Hematopoietic multipotent progenitor cell treated with erythropoietin and hydrocortisone succinate and interleukin-3 and kit ligand, for 6 days (in vitro differentiated cells): ENCODE measurements around the gene CIROP.
"Not testable (repeated sequence)": the region's sequence is repeated elsewhere in the genome, so short reads cannot be mapped to it uniquely, and the experiment has no call there.

Source experiments
- DNase-seq: peaks from one replicate; pipeline ENCODE4 v3.0.0-alpha.2; 2015

The CIROP gene

DNA sequence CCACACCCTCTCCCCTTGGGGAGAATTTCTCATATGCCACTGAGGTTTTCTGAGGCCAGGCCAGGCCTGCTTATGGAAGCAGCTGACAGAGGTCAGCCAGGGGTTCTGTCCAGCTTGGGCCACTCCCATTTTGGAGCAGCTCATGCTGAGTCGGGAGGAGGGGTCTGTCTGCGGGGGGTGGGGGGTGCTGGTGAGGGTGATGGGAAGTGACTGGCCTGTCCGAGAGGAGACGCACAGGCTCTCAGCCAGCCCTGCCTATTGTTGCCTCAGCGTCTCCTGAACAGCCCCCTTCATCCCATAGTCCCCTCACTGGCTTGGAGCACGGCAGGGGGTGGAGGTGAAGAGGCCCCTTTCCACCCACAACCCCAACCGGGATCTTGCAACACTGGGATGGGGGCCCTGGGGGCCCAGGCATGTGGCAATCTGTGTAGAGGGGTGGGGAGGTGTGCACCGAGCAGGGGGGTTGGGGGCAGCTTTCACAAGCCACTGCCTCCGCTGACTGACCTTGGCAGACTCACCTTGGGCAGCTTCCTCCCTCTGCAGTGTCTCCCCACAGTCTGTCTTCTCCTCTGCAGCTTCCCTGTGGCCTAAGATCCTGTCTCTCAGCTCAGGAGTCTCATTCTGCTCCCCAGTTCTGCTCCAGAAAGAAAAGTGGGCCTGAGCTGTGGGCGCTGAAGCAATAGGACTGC is 8.8 kb upstream of the CIROP start:
- peak; percentile 56 for DNase-seq

DNA sequence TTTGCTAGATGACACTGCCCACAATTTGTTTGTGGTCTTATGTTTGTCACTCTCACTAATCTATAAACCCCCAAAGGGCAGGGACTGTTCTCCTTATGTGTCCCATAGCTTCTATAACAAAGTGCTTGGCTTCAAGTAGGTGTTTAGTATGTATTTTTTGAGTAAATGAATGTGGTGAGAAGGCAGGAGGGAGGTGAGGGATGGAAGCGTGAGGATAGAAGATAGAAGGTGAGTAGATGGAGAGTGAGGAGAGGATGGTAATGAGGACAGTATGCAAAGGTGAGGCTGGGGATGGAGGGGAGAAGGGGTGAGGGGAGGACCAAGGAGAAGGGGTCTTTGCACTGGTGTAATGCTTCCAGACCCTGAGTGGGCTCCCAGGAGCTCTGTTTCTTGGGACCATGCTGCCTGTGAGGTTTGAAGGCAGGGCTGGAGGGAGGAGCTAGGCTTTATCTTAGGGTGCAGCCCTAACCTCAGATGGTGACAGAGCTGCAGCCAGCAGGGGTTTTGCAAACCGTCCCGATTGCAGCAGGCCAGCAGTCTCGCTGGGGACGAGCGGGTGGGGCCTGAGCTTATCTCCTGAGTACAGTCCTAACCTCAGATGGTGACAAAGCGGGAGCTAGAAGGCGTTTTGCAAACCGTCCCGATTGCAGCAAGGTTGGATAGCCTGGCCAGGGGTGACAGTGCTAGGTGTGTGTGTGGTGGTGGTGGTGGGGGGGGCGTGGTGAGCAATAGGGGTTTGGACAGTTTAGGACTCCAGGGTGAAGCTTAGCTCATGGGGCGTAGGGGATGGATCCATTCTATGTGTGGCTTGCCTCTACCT is 7.8 kb upstream of the CIROP start:
- peak; percentile 98 for DNase-seq

DNA sequence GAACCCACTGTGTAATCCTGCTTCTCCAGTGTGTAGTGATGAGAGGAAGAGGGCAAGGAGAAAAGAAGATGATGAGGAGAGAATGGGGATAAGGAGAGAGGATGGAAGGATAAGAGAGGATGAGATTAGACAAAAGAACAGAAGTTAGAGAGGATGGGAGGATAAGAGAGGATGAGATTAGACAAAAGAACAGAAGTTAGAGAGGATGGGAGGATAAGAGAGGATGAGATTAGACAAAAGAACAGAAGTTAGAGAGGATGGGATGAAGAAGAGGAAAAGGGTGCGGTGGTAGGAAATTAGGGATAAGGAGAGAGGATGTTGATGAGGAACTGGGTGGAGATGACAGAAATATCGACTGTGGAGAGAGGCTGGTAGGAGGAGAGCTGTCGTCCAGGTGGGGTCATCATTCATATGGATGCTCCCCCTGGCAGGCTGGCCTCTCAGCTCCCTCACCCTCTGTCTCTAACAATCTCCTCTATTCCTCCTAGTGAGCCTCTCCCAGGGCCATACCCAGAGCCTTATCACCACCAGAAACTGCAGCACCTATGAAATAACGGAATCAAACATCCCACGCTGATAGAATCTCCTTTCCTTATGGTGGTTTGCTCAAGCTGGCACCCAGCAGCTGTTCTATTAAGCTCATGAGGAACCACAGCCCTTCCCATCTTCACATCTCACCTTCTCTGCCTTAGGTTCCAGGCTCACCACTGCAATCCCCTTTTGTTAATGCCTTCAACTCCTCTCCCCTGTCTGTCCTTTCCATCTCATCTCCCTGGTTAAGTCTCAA is 6.0 kb upstream of the CIROP start:
- DNase-seq = peak; percentile 63

DNA sequence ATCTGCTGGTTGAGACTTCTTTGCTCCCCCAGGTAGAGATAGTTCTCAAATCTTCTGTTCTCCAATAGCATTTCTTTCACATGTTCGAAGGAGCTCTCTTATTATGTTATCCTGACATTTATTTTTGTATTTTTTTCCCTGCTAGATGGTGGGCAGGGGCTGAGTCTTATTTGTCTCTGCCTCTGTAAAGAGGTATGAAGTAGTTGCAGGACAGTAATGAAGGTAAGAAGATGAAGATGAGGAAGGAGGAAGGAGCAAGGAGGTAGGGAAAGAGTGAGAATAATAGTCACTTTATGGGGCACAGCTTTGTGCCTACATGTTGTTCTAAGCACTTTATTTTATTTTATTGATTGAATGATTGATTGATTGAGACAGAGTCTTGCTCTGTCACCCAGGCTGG is 5.0 kb upstream of the CIROP start:
- no peak for DNase-seq

DNA sequence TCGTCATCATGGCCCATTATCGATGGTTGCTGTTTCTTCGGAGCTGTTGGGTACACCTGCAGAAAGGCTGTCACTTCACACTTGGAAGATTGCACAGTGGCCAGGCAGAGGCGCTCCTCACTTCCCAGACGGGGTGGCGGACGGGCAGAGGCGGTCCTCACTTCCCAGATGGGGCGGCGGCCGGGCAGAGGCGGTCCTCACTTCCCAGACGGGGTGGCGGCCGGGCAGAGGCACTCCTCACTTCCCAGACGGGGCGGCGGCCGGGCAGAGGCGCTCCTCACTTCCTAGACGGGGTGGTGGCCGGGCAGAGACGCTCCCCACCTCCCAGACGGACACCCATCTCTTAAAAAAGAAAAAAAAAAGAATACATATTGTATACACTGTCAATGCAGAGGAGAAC is 3.4 kb upstream of the CIROP start:
- not testable (repeated sequence) for DNase-seq

DNA sequence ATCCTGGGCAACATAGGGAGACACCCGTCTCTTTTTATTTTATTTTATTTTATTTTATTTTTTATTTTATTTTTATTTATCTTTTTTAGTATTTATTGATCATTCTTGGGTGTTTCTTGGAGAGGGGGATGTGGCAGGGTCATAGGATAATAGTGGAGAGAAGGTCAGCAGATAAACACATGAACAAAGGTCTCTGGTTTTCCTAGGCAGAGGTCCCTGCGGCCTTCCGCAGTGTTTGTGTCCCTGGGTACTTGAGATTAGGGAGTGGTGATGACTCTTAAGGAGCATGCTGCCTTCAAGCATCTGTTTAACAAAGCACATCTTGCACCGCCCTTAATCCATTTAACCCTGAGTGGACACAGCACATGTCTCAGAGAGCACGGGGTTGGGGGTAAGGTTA is 2.8 kb upstream of the CIROP start:
- DNase-seq = not testable (repeated sequence)

DNA sequence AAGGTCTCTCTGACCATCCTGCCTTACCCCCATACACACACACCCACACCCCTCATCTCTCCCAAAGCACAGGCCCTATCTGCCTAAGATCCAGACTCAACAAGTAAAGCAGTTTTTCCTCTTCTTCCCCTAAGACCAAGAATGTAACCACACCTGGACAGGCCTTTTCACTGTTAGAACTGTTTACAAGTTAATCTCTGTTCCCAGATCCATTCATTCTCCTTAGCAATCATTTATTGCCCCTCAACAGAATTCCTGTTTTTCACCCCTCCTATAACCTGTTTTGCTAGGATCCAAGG is 1.9 kb upstream of the CIROP start:
- no peak for DNase-seq

DNA sequence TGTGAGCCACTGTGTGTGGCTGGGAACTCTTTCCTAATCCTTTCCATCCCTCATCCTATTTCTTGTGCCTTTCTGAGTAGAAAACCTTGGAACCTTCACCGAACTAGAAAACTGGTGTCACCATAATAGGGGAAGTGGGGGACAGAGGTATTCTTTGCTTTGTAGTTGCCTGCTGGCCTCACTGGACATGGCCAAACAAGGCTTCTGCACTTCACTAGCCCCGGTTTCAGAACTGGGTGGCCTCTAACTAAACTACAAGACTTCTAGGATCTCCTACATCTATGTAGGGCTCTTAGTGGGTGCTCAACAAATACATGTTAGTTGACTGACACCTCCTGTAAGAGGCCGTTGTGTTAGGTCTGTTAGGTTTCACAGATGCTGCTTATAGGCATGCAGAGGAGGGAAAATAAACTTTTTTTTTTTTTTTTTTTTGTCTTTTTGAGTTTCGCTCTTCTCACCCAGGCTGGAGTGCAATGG is 597 bp upstream of the CIROP start:
- no peak for DNase-seq

DNA sequence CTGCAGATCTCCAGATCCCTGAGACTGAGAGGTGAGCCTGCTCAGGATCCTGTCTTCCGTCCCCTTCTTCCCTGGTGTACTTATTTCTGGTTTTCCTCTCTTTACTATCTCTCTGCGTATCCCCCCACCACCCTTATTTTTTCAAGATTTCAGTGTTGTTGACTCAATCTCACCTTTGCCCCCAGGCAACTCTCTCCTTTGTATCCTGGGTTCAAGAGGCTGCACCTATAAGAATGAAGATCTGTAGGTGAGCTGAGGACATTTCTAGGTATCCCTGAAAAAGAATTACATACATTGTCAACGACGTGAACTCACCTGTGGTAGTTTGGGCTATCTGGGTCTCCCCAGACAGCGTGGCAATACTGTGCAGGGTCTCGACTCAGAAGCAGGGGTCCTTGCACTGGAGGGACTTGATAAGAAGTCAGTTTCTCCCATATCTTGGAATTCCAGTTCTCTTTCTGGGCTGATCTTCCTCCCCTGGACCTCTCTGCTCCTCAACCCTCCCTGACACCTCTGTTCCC is 659 bp downstream of the CIROP start:
- no peak for DNase-seq

DNA sequence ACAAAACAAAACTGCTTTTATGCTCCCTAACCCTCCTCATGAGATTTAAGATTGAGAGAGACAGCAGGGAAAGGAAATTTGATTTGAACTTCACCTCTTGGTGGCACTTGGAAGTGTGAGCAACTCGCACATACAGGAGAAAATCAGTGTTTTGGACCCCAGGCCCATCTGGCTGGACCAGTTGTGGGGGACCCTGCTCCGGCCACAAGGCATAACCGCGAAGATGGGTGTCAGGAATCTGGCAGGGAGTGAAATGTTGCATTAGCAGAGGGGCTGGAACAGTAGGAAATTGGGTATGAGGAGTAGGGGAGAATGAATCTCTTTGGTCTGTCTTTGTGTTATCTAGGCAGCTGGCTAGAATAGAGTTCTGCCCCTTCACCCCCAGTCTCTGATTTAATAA is 1.2 kb downstream of the CIROP start:
- DNase-seq = no peak

DNA sequence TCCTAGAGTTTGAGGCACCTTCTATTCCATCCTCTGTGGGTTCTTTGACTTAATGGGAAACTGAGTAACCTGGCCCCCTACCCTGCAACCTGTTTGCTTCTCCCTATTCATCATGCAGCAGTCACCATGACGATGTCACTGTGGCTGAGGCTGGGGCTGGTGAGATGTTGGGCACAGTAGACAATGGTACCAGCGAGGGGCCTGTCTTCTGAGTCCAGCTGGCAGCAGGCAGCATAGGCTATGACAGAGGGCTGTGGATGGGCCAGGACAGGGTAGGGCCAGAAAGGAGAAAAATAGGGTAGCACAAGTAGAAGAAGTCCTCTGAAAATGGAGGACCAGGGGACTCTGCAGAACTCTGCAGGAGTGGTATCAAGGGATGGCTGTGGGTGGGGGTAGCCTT is 2.0 kb downstream of the CIROP start:
- DNase-seq = no peak

DNA sequence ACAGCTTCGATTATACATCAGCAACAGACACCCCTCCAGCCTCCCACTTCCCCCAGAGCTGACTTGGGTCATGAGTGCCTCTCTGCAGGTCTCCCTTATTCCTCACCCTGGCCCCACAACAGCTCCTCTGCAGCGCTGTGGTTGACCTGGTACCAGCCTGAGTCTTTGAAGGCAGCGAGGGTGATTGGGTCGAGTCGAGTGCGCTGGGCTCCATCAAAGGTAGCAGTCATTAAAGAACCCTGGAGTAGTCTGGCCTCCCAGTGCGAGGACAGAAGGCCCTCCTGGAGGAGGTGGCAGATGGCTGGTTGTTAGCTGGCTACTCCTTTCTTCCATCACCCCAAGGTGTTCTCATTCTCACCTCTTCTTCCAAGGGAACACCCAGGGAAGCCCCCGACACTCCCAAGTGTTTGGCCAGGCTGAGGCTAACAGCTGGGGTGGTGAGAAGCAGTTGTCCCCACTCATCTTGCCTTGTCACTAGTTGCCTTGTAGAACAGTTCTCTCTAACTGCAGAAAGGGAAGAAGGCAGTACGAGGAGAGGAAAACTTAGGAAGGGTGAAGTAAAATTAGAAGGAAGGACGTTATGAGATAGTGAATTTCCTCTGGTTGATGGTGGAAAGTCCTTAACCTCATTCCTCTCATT is 2.7 kb downstream of the CIROP start:
- DNase-seq = no peak

DNA sequence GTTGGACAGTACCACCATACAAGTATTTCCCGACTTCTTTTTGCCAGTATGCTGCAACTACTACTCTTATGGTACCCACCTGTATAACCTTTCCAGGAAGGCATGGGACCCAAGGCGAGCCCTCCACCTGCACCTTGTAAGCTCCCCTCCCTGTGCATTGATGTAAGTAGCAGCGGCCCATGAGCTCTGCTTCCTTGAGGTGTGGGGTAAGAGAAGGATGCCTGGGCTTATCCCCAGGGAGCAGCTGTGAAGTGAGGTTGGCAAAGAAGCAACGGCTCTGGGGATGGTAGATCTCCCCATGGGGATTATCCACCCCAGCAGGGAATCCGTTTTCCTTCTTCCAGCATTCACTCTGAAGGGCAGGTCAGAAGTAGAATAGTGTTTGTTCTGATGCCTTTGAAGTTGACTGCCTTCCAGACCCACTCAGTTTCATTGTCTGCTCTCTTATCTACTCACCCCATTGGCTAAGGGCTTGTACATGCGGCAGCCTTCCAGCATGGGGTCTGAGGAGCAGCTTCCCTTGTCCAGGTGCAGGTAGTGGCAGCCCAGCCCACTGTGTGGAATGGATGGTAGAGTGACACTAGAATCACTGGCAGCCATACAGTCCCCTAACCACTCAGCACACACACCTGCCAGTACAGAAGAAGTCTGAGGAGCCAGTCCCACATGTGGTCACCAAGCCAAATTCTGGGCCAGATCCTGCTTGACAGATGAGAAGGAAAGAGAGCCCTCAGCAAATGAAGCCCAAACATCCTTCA is 3.4 kb downstream of the CIROP start:
- no peak for DNase-seq

DNA sequence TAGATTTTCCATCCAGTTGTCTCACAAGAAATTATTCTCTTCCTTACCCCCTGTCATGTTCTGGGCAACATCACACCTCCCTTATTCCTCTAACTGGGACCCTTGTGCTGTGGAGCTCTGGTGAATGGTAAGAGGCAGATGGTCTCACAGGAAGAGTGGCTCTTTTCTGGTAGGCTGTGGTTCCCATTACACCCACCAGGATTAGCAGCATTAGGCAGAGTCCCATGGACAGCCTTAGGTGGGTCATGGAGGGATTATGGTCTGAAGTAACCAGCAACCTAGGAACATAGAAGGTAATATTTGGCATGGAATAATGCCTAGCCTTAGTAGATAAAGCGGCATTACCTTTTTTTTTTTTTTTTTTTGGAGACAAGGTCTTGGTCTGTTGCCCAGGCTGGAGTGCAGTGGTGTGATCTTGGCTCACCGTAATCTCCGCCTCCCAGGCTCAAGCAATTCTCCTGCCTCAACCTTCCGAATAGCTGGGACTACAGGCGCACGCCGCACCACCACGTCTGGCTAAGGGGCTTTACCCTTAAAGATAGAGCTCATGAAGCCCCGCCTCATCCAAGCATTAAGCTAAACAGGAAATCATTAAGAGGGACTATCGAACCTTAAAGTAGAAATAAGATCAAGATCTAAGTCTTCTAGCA is 5.5 kb downstream of the CIROP start:
- DNase-seq = no peak

DNA sequence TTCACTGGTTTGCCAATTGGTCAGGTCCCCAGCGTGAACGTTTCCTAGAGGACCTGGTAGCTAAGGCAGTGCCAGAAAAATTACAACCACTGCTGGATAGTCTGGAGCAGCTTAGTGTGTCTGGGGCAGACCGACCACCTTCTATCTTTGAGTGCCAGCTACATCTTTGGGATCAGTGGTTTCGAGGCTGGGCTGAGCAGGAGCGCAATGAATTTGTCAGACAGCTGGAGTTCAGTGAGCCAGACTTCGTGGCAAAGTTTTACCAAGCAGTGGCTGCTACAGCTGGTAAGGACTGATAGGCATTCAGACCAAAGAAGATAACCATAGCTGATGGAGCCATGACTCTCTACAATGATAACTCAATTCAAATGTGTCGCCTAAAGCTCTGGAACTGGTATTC is 7.0 kb downstream of the CIROP start:
- peak; percentile 94 for DNase-seq

DNA sequence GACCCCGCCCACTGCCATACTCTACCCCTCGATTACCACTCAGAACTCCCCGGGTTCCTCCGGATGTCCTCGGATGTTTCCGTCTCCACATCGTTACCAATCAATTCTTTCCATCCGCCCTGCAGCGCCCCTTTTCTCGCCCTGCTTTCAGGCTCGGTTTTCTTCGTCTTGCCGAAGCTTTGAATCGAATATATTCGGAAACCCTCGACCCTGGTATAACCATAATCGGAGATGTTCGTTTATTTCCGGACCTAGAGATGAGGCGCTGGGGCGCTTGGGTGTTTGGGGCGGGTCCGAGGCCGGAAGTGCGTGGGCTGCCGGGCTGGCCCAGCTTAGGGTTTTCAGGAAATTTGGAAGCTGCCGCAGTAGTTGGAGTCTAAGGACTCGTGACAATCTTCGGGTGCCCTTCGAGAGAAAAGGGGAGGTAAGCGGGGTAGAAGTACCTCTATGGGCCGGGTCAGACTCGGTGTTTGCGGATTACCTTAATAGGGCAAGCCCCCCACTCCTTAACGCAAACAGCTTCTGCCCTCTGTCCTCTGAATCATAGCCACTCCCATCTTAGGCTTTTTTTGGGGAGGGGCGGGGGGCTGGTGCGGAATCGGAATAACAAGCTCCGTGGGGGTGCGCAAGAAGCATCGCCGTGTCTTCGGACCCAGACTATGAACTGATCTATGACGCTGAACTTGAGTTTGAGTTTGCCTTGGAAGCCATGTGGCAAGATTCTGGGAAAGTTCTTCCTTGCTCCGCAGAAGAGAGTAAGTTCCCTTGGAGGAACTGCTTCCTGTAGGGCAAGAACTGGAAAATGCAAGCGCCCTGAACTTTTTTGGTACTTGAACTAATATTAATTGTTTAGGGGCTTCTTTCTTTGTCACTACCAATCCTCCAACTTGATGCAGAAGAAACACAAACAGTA is 9.3 kb downstream of the CIROP start, which contains the start of gene C14orf119:
Gene C14orf119 (plus strand): TSS at position 310 of the 913 bp plus-strand sequence. CDS start 2,154 bp downstream, outside the sequence.
- DNase-seq = peak; percentile 100

DNA sequence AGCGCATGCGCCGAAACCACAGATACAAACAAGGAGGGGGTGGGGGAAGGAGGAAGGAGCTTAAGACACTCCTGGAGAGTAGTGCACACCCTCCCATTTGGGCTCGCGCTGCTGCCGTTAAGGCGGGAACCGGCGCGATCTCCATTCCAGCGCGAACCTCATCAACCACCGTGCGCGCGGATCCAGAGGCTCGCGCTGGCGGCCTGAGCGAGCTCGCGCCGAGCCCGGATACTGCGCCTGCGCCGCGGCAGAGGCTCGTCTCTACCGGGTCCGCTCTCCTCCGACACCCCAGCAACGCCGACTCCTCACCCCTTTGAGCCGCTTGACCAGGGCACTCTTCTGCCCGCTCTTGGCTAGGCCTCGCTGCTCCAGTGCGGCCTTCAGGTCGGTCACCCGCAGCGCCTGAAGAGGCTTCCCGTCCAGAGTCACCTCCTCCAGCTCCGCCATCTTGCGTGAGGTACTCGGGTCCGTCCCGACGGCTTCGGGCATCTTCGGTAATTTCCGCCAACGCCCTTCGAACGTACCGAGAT is 10.1 kb downstream of the CIROP start, which contains the start of gene ACIN1:
Gene ACIN1 (minus strand): TSS at position 471 of the 530 bp plus-strand sequence. CDS start 24 bp downstream, at position 447.
- peak; percentile 96 for DNase-seq

DNA sequence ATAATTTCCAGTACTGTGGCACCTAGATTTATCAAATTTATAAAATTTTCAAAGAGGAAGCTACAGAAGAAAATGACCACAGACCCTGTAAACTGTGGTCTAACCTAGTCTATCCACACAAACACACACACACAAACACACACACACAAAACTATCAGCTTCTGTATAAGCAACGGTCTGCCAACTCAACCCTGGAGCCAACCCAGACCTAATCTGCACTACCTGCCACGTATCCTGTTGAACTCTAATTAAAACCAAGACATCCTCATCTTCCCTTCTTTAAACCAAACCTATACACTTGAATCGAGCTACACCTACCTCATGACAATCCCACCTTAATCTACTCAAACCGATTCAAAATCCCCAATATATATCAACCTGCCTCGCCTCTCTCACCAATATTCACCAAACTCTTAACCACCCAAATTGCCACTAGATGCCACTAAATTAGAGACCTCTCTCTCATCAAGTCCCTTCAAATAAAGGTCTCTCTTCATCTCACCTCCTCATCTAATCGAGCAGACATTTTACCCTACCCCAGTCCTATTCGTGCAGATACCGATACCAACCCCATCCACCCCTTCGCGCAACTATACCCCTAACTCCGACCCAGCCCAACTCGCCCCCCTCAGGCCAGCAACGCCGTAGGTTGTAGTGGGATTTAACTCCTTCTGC is 10.7 kb downstream of the CIROP start:
- DNase-seq = no peak

DNA sequence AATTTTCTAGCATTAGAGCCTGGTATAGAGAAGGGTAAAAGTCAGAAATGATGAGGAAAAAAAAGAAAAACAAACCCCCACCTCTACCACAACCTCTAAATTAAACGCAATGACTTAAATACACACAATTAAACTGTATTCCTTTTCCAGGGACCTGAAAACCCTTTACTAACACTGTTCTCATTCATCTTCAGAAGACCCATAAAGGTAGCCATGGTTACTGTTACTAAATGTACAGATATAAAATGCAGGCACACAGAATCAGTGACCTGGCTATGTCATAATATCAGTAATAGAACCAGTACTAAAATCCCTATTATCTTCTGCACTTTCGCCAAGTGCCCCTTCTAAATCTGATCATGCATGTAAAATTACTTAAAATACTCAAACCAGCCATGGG is 11.3 kb downstream of the CIROP start:
- no peak for DNase-seq
